Measurements from ENCODE around the gene MYBPC2.

GRCh38 chr19:50406829-50407228 is 25.9 kb upstream of the MYBPC2 start:
- TF ChIP-seq CTCF (IDR thresholded peaks at IDR 0.05) (no peak), POLR2A (IDR thresholded peaks at IDR 0.05) (no peak)

All from upper lobe of left lung (tissue), 4 donors.